ENCODE results near the gene RIPOR3. TPM values are rescaled to one million over a fixed set of nuclear protein-coding genes. Genes with fewer than 3 reads are reported as not detected.

RIPOR3 gene
- total RNA-seq, 2 donors from 2014 or later, result 0.46 to 1.4 TPM

- Mint-ChIP-seq H3K27me3 (ENCODE audit: insufficient read depth) (no peaks in the 10 kb centered on the region), H3K4me1 (peaks cover 4% of the 10 kb centered on the region), H3K36me3 (ENCODE audit: low read depth) (no peaks in the 10 kb centered on the region), H3K9me3 (no peaks in the 10 kb centered on the region), H3K27ac (no peak overlapping the region), H3K4me3 (no peak overlapping the region)
- no peaks in the 10 kb centered on the region for H3K27me3 ChIP-seq (ENCODE audit: control insufficient read depth, insufficient read depth, low read length, poor library complexity, severe bottlenecking)
- no peaks in the 10 kb centered on the region for H3K36me3 ChIP-seq (ENCODE audit: control insufficient read depth, insufficient read depth, low read length)
- no peak overlapping the region for H3K27ac ChIP-seq (ENCODE audit: low read depth, low read length)
- H3K9me3 ChIP-seq (ENCODE audit: control insufficient read depth, low read length), result no peaks in the 10 kb centered on the region
- no peak overlapping the region for H3K9ac ChIP-seq (ENCODE audit: extremely low read depth, low read length, poor library complexity, severe bottlenecking)
- no peak for TF ChIP-seq CTCF (conservative IDR thresholded peaks at IDR 0.05)
- WGBS, 2 experiments (ENCODE audit: insufficient coverage in 1 of 2, insufficient read length in 1 of 2), result 91 to 94% methylated on average over 9 to 15 of the region's 15 CpGs
- H3K4me3 ChIP-seq (ENCODE audit: low read length), result no peak overlapping the region
- H3K4me1 ChIP-seq (ENCODE audit: control insufficient read depth, insufficient read depth, low read length), result no peaks in the 10 kb centered on the region
- DNase-seq, result no peak
Observed at GRCh38 chr20:50613438-50614169, 77.7 kb downstream of the RIPOR3 start.

- no peak overlapping the region for H3K4me3 Mint-ChIP-seq
- 75 to 85% methylated on average over 13 to 15 of the region's 15 CpGs for WGBS, 2 experiments (ENCODE audit: insufficient coverage in 1 of 2, insufficient read length in 1 of 2)
- no peaks in the 10 kb centered on the region for H3K9me3 ChIP-seq (ENCODE audit: control insufficient read depth, low read length)
- no peaks in the 10 kb centered on the region for H3K4me1 ChIP-seq (ENCODE audit: control insufficient read depth, insufficient read depth, low read length)
- H3K27me3 Mint-ChIP-seq (ENCODE audit: insufficient read depth), result no peaks in the 10 kb centered on the region
- no peaks in the 10 kb centered on the region for H3K36me3 Mint-ChIP-seq (ENCODE audit: low read depth)
- no peak overlapping the region for H3K9ac ChIP-seq (ENCODE audit: extremely low read depth, low read length, poor library complexity, severe bottlenecking)
- H3K9me3 Mint-ChIP-seq, result no peaks in the 10 kb centered on the region
- H3K36me3 ChIP-seq (ENCODE audit: control insufficient read depth, insufficient read depth, low read length), result no peaks in the 10 kb centered on the region
- no peak overlapping the region for H3K4me3 ChIP-seq (ENCODE audit: low read length)
- no peak overlapping the region for H3K27ac ChIP-seq (ENCODE audit: low read depth, low read length)
- no peak overlapping the region for H3K27ac Mint-ChIP-seq
- DNase-seq, result peak; percentile 44
- no peaks in the 10 kb centered on the region for H3K27me3 ChIP-seq (ENCODE audit: control insufficient read depth, insufficient read depth, low read length, poor library complexity, severe bottlenecking)
- H3K4me1 Mint-ChIP-seq, result peaks cover 4% of the 10 kb centered on the region
- no peak for TF ChIP-seq CTCF (conservative IDR thresholded peaks at IDR 0.05)
Observed at GRCh38 chr20:50611128-50611810, 80.1 kb downstream of the RIPOR3 start.

GRCh38 chr20:50610212-50610718 lies 81.1 kb downstream of the RIPOR3 start:
- no peaks in the 10 kb centered on the region for H3K36me3 Mint-ChIP-seq (ENCODE audit: low read depth)
- no peak overlapping the region for H3K27ac ChIP-seq (ENCODE audit: low read depth, low read length)
- no peaks in the 10 kb centered on the region for H3K9me3 ChIP-seq (ENCODE audit: control insufficient read depth, low read length)
- no peak overlapping the region for H3K27ac Mint-ChIP-seq
- no peaks in the 10 kb centered on the region for H3K9me3 Mint-ChIP-seq
- H3K4me3 Mint-ChIP-seq, result no peak overlapping the region
- TF ChIP-seq CTCF (conservative IDR thresholded peaks at IDR 0.05), result no peak
- peak; percentile 41 for DNase-seq
- no peaks in the 10 kb centered on the region for H3K4me1 ChIP-seq (ENCODE audit: control insufficient read depth, insufficient read depth, low read length)
- 72 to 83% methylated on average over 2 to 4 of the region's 4 CpGs for WGBS, 2 experiments (ENCODE audit: insufficient coverage in 1 of 2, insufficient read length in 1 of 2)
- H3K9ac ChIP-seq (ENCODE audit: extremely low read depth, low read length, poor library complexity, severe bottlenecking), result no peak overlapping the region
- no peaks in the 10 kb centered on the region for H3K27me3 Mint-ChIP-seq (ENCODE audit: insufficient read depth)
- H3K4me1 Mint-ChIP-seq, result peaks cover 4% of the 10 kb centered on the region
- no peak overlapping the region for H3K4me3 ChIP-seq (ENCODE audit: low read length)
- H3K36me3 ChIP-seq (ENCODE audit: control insufficient read depth, insufficient read depth, low read length), result no peaks in the 10 kb centered on the region
- no peaks in the 10 kb centered on the region for H3K27me3 ChIP-seq (ENCODE audit: control insufficient read depth, insufficient read depth, low read length, poor library complexity, severe bottlenecking)
